Measurements from ENCODE around the gene CXXC1.

Gene CXXC1

GRCh38 chr18:50287441-50288347 lies at the start of gene CXXC1:
Gene CXXC1, minus strand, starts transcription at chr18:50287692. Its CDS starts 103 bp downstream, at chr18:50287589.
- peak within 1 kb of the TSS; percentile 93 for H3K4me3 ChIP-seq (replicated peaks; ENCODE audit: low read depth, low read length)

GRCh38 chr18:50334546-50335152 lies 47.2 kb upstream of the CXXC1 start:
- H3K4me3 ChIP-seq (replicated peaks; ENCODE audit: low read depth, low read length) = no peak overlapping the region
- no peak for TF ChIP-seq CTCF (IDR thresholded peaks at IDR 0.05; ENCODE audit: low read length, missing control alignments)
- no peak for DNase-seq (ENCODE audit: low read depth)

More at GRCh38 chr18:50287441-50288347, at the start of gene CXXC1:
- peak; percentile 45 for TF ChIP-seq CTCF (IDR thresholded peaks at IDR 0.05; ENCODE audit: low read length, missing control alignments)
- DNase-seq (ENCODE audit: low read depth) = peak; percentile 100

- no peak for TF ChIP-seq CTCF (IDR thresholded peaks at IDR 0.05; ENCODE audit: low read length, missing control alignments)
- H3K4me3 ChIP-seq (replicated peaks; ENCODE audit: low read depth, low read length) = no peak overlapping the region
- no peak for DNase-seq (ENCODE audit: low read depth)
These were observed 44.2 kb upstream of the CXXC1 start for GRCh38 chr18:50331691-50332090.

- DNase-seq (ENCODE audit: low read depth) = no peak
- no peak for TF ChIP-seq CTCF (IDR thresholded peaks at IDR 0.05; ENCODE audit: low read length, missing control alignments)
- no peak overlapping the region for H3K4me3 ChIP-seq (replicated peaks; ENCODE audit: low read depth, low read length)
These were observed 42.7 kb upstream of the CXXC1 start for GRCh38 chr18:50330176-50330575.

- DNase-seq (ENCODE audit: low read depth) = no peak
- no peak overlapping the region for H3K4me3 ChIP-seq (replicated peaks; ENCODE audit: low read depth, low read length)
- no peak for TF ChIP-seq CTCF (IDR thresholded peaks at IDR 0.05; ENCODE audit: low read length, missing control alignments)
These were observed 40.5 kb upstream of the CXXC1 start for GRCh38 chr18:50327983-50328382.

- no peak for DNase-seq (ENCODE audit: low read depth)
- H3K4me3 ChIP-seq (replicated peaks; ENCODE audit: low read depth, low read length) = no peak overlapping the region
- no peak for TF ChIP-seq CTCF (IDR thresholded peaks at IDR 0.05; ENCODE audit: low read length, missing control alignments)
These were observed 33.2 kb upstream of the CXXC1 start for GRCh38 chr18:50320719-50321118.

Measured in fibroblast of pulmonary artery (primary cell).